Hindlimb muscle (tissue), 1 donor: Measurements from ENCODE around the gene FBLN7. TPM values are rescaled to one million over a fixed set of nuclear protein-coding genes. Genes with fewer than 3 reads are reported as not detected.
"Not testable (repeated sequence)": the region's sequence is repeated elsewhere in the genome, so short reads cannot be mapped to it uniquely, and the experiment has no call there.

Experiments used
- DNase-seq: peaks from one replicate; pipeline ENCODE4 v3.0.0-alpha.2; 2013
- polyA plus RNA-seq: library from polyadenylated mRNA; unstranded; fragments of 120-200 nt; gene quantifications from one replicate; pipeline ENCODE4 v1.2.1, GENCODE V29; 2013; ENCODE audit not compliant: insufficient read length

The FBLN7 gene
- polyA plus RNA-seq, 1 donor: 8.5 TPM

GRCh38 chr2:112185131-112185530, 46.9 kb downstream of the FBLN7 start:
- no peak for DNase-seq

GRCh38 chr2:112187046-112187715, 49.0 kb downstream of the FBLN7 start:
- no peak for DNase-seq

GRCh38 chr2:112187805-112188596, 49.8 kb downstream of the FBLN7 start:
- DNase-seq: no peak

GRCh38 chr2:112189001-112189556, 50.9 kb downstream of the FBLN7 start:
- DNase-seq: no peak

GRCh38 chr2:112194028-112194427, 55.8 kb downstream of the FBLN7 start:
- no peak for DNase-seq

GRCh38 chr2:112194482-112194881, 56.3 kb downstream of the FBLN7 start:
- DNase-seq: no peak

- no peak for DNase-seq
These were observed 57.1 kb downstream of the FBLN7 start for GRCh38 chr2:112195167-112195766.

GRCh38 chr2:112195950-112196349, 57.8 kb downstream of the FBLN7 start:
- no peak for DNase-seq

- DNase-seq: no peak
These were observed 59.7 kb downstream of the FBLN7 start for GRCh38 chr2:112197868-112198267.

GRCh38 chr2:112198780-112199179, 60.6 kb downstream of the FBLN7 start:
- no peak for DNase-seq

GRCh38 chr2:112199188-112199587, 61.0 kb downstream of the FBLN7 start:
- no peak for DNase-seq

GRCh38 chr2:112201696-112202430, 63.7 kb downstream of the FBLN7 start:
- no peak for DNase-seq

- DNase-seq: no peak
These were observed 66.2 kb downstream of the FBLN7 start for GRCh38 chr2:112204411-112204810.

GRCh38 chr2:112207905-112208304, 69.7 kb downstream of the FBLN7 start:
- not testable (repeated sequence) for DNase-seq

- no peak for DNase-seq
These were observed 78.0 kb downstream of the FBLN7 start for GRCh38 chr2:112216167-112216566.

GRCh38 chr2:112217854-112218253, 79.7 kb downstream of the FBLN7 start:
- no peak for DNase-seq

- no peak for DNase-seq
These were observed 82.0 kb downstream of the FBLN7 start for GRCh38 chr2:112220186-112220585.

GRCh38 chr2:112220831-112221230, 82.6 kb downstream of the FBLN7 start:
- no peak for DNase-seq

GRCh38 chr2:112229348-112229747, 91.2 kb downstream of the FBLN7 start:
- DNase-seq: no peak

- no peak for DNase-seq
These were observed 92.2 kb downstream of the FBLN7 start for GRCh38 chr2:112230371-112230770.
